HFF-Myc (cell line): ENCODE data around the gene ARMS2.

ENCODE experiments used
- DNase-seq: peaks from one replicate; pipeline ENCODE4 v3.0.0-alpha.2; 2011; ENCODE audit warnings: low read depth; ENCODE audit errors: extremely low read depth
- H3K4me3 ChIP-seq: replicated peaks from 2 replicates; pipeline ENCODE4 v1.5.1; 2011; ENCODE audit warnings: low read depth, mild to moderate bottlenecking, control low read depth, low read length
- CTCF ChIP-seq: IDR thresholded peaks from 2 replicates; pipeline ENCODE4 v1.5.1; 2012; ENCODE audit warnings: mild to moderate bottlenecking, low read depth, low read length, control low read depth; ENCODE audit errors: missing control alignments

Gene ARMS2

DNA sequence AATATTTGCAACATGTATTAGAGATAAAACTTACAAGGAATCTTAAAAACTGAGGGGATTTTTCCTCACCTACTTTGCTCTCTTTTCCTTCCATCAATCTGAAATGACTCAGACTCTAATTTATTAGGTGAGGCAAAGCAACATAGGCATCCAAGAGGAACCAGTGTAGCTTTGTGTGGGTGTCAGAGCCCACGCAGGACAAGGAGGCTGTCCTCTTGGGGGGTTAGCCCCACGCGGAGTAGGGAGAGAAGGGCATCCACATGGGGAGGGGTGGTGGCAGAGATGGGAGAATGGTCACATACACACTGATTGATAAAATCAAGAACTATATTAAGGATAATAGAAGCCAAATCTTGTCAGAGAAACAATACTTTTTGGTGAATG, 33.8 kb upstream of the ARMS2 start:
- H3K4me3 ChIP-seq, result no peak overlapping the region
- no peak for DNase-seq
- TF ChIP-seq CTCF, result no peak

- no peak for DNase-seq
- TF ChIP-seq CTCF, result no peak
- no peak overlapping the region for H3K4me3 ChIP-seq
Observed at GRCh38 chr10:122421054-122421625, 33.3 kb upstream of the ARMS2 start.

- no peak overlapping the region for H3K4me3 ChIP-seq
- no peak for DNase-seq
- no peak for TF ChIP-seq CTCF
Observed at GRCh38 chr10:122421742-122422141, 32.7 kb upstream of the ARMS2 start.

- no peak for TF ChIP-seq CTCF
- no peak overlapping the region for H3K4me3 ChIP-seq
- no peak for DNase-seq
Observed at GRCh38 chr10:122422266-122422989, 32.0 kb upstream of the ARMS2 start.

DNA sequence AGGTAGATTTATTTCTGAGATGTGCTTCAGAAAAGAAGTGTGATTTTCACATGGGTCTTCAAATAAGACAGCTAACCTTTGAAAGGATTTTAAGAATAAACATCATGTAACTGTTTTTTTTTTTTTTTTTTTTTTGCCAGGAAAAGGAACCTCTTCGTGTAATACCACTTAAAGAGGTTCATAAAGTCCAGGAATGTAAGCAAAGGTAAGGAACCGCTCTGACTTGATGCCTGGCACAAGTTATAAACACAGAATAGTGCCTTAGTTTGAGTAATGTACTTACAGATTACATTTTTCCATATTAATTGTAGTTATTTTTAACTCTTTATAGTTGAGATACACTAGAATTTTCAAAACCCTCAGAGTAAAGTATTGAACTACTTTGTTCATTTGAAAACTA, 30.4 kb upstream of the ARMS2 start:
- DNase-seq, result no peak
- no peak overlapping the region for H3K4me3 ChIP-seq
- TF ChIP-seq CTCF, result no peak

- no peak for TF ChIP-seq CTCF
- H3K4me3 ChIP-seq, result no peak overlapping the region
- no peak for DNase-seq
Observed at GRCh38 chr10:122426829-122427228, 27.6 kb upstream of the ARMS2 start.
